Memory B cell (primary cell): ENCODE data around the gene FRS3.
"Not testable (repeated sequence)": the region's sequence is repeated elsewhere in the genome, so short reads cannot be mapped to it uniquely, and the experiment has no call there.

Experiments
- ATAC-seq: fragments of 150-1000 bp; cut with Tn5 transposase; 2 replicates; pipeline ENCODE4 v1.10.0; 2021; ENCODE audit warnings: low read depth, mild to moderate bottlenecking, moderate library complexity
- DNase-seq, 2 donors: peaks; one replicate each; pipeline ENCODE4 v3.0.0; 2022; ENCODE audit warnings: low spot score in 2 of 2
- H3K27ac Mint-ChIP-seq: one replicate; pipeline ENCODE4 v1.8.0; 2022; ENCODE audit warnings: mild to moderate bottlenecking, moderate library complexity, mixed read lengths
- H3K27me3 Mint-ChIP-seq: one replicate; pipeline ENCODE4 v1.8.0; 2022; ENCODE audit warnings: mixed read lengths
- H3K36me3 Mint-ChIP-seq: one replicate; pipeline ENCODE4 v1.8.0; 2022; ENCODE audit warnings: mild to moderate bottlenecking, mixed read lengths
- H3K4me1 Mint-ChIP-seq: one replicate; pipeline ENCODE4 v1.8.0; 2022; ENCODE audit warnings: mixed read lengths
- H3K4me3 Mint-ChIP-seq: one replicate; pipeline ENCODE4 v1.8.0; 2022; ENCODE audit warnings: mild to moderate bottlenecking, moderate library complexity, mixed read lengths
- H3K9me3 Mint-ChIP-seq: one replicate; pipeline ENCODE4 v1.8.0; 2022; ENCODE audit warnings: mixed read lengths

FRS3 gene

DNA sequence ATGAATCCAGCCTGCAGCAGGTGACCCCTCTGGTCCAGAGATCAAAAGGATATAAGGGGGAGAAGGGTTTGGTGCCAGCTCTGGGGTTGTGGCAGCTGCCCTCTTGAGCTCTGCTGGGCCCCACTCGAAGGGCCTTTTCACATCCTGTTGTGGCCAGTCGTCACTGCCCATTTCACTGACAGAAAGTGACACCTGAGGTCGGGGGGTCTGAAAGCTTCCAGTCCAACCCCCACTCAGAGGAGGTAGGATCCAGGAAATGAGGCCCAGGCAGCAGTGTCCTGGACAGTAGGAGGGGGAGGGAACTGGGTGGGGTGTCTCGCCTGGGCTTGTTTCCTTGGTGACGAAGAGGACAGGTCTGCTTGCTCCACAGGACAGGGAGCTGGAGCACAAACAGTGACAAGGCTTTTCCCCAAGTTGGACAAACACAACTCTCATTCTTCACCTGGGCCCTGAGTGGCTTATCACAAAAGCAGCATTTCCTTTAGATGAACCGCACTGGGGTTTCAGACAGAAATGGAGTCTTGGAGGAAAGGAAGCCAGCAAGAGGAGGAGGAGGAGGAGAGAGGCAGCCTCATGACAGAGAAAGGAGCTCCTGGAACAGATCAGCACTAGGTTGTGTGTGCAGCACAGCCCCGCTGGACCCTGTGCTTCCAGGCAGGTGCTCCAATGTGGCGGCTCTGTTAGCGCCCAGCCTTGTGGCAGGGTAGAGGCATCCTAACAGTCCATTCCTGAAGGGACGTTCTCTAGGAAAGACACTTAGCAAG is 11.0 kb downstream of the FRS3 start:
- Mint-ChIP-seq H3K4me1 (no peaks in the 10 kb centered on the region), H3K27me3 (no peaks in the 10 kb centered on the region), H3K9me3 (no peaks in the 10 kb centered on the region), H3K27ac (no peak overlapping the region), H3K4me3 (no peak overlapping the region), H3K36me3 (peaks cover 10% of the 10 kb centered on the region)
- DNase-seq (no peak), ATAC-seq (no peak)

DNA sequence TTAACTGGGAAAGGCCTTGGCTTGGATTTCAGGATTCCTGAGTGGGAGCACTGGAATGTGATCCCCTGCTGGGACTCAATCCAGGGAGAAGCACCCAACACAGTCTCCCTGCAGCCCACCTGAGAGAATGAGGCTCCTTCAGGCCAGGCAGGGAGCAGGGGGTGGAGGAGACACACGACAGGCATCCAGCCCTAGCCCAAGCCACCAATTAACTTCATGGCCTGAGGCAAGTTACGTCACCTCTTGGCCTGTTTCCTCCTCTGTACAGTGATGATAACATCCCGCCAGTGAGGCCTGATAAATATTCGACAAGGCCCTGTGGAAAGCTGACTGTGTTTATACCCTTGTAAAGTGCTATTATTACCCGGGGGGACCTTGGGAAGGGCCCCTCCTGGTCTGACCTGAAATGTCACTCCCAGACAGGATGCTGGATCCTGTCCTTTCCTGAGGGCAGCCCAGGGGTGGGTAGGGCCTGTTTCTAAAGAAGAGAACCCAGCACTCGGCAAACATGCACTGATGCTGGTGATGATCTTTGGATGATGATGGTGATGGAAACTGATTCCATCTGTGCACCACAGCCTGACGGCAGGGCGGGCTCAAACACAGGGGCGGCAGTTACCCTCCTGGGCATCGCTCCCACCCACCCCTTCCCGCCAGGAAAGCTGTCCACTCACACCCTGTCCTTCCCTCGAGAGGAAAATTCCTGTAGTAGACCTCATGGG is 12.4 kb downstream of the FRS3 start:
- peaks cover 2% of the 10 kb centered on the region for H3K27me3 Mint-ChIP-seq

DNA sequence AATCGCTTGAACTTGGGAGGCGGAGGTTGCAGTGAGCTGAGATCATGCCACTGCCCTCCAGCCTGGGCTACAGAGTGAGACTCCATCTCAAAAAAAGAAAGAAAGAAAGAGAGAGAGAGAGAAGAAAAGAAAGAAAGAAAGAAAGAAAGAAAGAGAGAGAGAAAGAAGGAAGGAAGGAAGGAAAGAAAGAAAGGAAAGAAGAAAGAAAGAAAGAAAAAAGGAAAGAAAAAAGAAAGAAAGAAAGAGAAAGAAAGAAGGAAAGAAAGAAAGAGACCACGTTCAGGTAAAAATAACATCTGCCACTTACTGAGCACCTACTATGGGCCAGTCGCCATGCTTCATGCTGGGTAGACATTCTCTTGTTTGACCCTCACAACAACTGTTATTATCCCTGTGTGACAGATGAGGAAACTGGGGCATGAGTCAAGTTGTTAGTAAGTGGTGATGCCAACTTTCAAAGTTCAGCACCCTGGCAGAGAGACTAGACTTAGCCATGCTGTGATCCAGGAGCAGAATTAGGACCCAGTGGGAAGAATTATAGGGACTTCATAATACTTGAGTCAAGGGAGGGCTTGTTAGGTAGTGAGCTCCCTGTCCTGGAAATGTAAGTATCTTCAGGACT is 13.5 kb downstream of the FRS3 start:
- not testable (repeated sequence) for H3K36me3 Mint-ChIP-seq

More for the DNA sequence above, 12.4 kb downstream of the FRS3 start:
- ATAC-seq (no peak), DNase-seq (no peak)
- Mint-ChIP-seq H3K4me3 (no peak overlapping the region), H3K4me1 (no peaks in the 10 kb centered on the region), H3K9me3 (no peaks in the 10 kb centered on the region), H3K27ac (no peak overlapping the region), H3K36me3 (peaks cover 6% of the 10 kb centered on the region)

DNA sequence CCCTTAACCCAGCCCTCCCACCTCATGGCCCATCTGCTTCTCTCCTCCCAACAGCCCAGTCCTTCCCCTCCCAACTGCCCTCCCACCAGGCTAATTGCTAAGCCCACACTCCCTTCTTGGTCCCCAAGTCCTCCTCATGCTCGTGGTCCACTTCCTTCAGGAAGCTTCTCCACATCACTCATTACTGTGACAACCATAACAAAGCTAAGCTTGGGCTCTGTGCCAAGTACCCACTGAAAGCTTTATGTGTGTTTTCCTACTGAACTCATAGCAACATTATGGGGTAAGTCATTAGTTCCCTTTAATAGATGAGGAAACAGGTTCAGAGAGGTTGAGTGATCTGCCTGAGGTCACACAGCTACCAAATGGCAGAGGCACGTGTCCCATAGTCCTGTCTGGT is 16.2 kb downstream of the FRS3 start:
- no peaks in the 10 kb centered on the region for H3K36me3 Mint-ChIP-seq
- ATAC-seq (no peak), DNase-seq (no peak)
- no peak overlapping the region for H3K27ac Mint-ChIP-seq
- H3K27me3 Mint-ChIP-seq: peaks cover 4% of the 10 kb centered on the region
- no peaks in the 10 kb centered on the region for H3K4me1 Mint-ChIP-seq
- no peak overlapping the region for H3K4me3 Mint-ChIP-seq
- H3K9me3 Mint-ChIP-seq: no peaks in the 10 kb centered on the region

More for the DNA sequence above, 13.5 kb downstream of the FRS3 start:
- H3K27me3 Mint-ChIP-seq, ATAC-seq, H3K9me3 Mint-ChIP-seq, H3K4me1 Mint-ChIP-seq, DNase-seq, H3K27ac Mint-ChIP-seq, H3K4me3 Mint-ChIP-seq: not testable (repeated sequence)

DNA sequence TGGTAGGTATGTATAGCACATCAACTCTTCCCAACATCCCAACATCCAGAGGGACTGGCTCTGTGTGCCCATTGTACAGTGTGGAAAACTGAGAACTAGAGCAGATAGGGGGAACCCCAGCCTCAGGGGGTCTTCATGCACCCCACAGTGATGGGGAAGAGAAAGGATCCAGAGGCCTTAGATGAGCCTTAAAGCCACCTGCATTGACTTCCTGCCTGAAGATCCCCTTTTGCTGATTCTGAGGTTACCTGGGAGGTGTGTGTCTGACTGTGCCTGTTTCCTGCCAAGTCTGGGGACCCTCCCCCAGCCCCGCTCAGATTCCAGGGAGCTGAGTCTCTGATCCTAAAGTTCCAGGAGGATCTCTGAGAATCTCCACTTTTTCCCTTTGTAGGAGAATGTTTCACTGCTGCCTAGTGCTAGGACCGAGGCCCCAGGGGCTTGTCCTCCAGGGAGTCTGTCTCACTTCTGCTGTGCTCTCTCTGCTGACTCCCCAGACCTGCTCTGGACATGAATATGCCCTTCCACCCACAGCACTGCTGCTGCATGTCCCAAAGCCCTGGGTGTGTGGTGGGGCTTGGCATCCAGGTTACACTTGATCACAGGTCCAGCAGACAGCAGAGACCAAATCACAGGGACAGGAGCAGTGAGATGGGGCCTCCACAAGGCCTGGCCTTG is 19.7 kb downstream of the FRS3 start:
- no peak overlapping the region for H3K27ac Mint-ChIP-seq
- no peaks in the 10 kb centered on the region for H3K9me3 Mint-ChIP-seq
- H3K27me3 Mint-ChIP-seq: peaks cover 4% of the 10 kb centered on the region

DNA sequence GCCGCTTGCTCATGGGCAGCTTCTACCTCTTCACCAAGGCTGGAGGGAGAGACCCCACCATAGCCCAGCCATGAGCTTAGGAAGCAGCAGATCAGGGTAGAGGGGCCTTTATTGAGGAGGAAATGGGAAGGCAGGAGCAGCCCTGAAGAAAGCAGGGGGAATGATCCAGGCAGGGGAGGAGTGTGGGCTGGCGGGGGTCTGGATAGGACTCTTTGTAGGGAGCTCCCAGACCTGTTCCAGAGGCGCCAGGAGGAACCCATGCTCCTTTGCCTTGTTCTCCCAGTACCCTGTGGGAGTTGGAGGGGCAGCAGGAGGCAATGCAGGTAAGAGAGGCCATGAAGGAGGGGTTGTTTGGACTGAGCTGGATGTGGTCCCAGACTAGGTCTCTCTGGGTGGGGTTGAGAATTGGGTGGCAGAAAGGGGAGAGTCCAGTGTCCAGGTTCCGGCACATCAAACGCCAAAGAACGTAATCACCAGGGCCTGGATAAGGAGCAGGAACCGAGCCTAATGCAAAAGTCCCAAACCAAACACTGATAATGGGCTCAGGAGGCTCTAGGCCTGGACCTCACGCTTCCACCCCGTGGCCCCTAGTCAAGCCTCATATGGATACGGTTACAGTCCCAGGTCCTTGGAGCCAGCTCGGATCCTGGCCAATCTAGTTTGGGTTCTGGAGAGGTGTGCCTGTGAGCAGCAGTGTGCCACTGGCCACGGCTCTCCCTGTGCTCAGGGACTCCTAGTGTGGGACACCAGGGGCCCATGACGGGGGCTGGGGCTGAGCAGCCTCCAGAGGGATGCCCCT is 20.4 kb downstream of the FRS3 start:
- H3K9me3 Mint-ChIP-seq: no peaks in the 10 kb centered on the region
- H3K36me3 Mint-ChIP-seq: no peaks in the 10 kb centered on the region
- no peak overlapping the region for H3K4me3 Mint-ChIP-seq
- no peak overlapping the region for H3K27ac Mint-ChIP-seq
- no peak for ATAC-seq
- no peak for DNase-seq
- H3K27me3 Mint-ChIP-seq: peaks cover 7% of the 10 kb centered on the region
- H3K4me1 Mint-ChIP-seq: no peaks in the 10 kb centered on the region

More for the DNA sequence above, 19.7 kb downstream of the FRS3 start:
- no peaks in the 10 kb centered on the region for H3K4me1 Mint-ChIP-seq
- no peak overlapping the region for H3K4me3 Mint-ChIP-seq
- ATAC-seq: no peak
- H3K36me3 Mint-ChIP-seq: no peaks in the 10 kb centered on the region
- DNase-seq: no peak

DNA sequence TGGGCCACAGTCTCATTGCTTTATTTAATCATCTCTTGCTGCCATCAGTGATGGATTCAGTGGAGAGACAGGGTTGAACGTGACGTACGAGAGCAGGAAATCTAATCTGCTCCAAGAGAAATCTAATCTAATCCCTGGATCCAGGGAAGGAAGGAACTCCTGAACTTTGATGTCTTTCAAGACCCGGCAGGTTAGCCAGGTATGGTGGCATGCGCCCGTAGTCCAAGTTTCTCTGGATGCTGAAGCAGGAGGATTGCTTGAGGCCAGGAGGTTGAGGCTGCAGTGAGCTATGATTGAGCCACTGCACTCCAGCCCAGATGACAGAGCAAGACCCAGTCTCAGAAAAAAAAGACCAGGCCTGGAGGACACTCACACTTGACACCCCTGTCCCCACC is 21.1 kb downstream of the FRS3 start:
- Mint-ChIP-seq H3K9me3 (no peaks in the 10 kb centered on the region), H3K4me3 (no peak overlapping the region), H3K36me3 (no peaks in the 10 kb centered on the region), H3K4me1 (no peaks in the 10 kb centered on the region), H3K27me3 (peaks cover 8% of the 10 kb centered on the region), H3K27ac (no peak overlapping the region)
- DNase-seq (no peak), ATAC-seq (no peak)

DNA sequence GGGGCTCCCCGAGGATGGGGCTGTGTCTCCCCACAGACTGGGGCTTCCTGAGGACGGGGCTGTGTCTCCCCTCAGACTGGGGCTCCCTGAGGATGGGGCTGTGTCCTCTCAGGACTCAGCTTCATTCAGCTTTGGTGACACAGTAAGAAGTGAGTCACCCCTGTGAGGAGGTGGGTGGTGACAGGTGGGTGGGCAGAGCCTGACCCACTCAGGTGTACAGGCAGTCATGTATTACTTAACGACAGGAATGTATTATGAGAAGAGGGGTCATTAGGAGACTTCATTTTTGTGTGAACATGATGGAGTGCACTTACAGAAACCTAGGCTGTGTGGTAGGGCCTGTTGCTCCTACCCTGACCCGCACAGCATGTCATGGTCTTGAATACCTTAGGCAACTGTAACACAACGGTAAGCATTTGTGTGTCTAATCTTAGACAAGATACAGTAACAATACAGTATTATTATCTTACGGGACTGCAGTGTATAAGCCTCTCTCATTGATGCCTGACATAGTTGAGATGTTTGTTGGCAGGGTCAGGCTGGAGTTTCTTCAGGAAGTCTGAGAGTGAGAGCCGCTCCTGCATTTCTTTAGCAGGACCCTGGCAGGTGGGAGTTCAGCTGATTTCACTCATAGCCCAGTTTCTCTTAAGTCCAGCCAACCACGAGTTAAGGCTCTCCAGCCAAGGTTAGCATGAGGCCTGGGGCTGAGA is 21.6 kb downstream of the FRS3 start:
- Mint-ChIP-seq H3K36me3 (no peaks in the 10 kb centered on the region), H3K9me3 (no peaks in the 10 kb centered on the region), H3K4me1 (no peaks in the 10 kb centered on the region), H3K4me3 (no peak overlapping the region), H3K27ac (no peak overlapping the region), H3K27me3 (peaks cover 9% of the 10 kb centered on the region)
- ATAC-seq (no peak), DNase-seq (no peak)

DNA sequence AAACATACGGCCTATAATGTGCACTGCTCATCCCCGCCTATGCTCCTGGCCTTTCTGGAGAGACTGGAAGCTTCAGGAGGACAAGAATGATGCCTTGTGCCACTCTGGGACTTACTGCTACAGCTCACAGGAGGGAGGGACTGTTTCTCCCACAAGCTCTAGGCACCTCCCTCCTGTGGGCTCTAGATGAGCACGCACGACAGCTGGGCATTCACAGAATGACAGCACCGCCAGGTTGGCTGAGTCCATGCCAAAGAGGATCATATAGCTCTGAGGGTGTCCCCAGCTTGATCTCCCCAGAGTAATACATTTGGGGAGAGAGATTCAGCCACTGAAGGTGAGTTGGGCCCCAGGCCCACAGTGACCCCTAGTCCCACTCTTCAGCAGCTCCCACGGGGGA is 22.4 kb downstream of the FRS3 start:
- no peaks in the 10 kb centered on the region for H3K36me3 Mint-ChIP-seq
- peaks cover 9% of the 10 kb centered on the region for H3K27me3 Mint-ChIP-seq
- ATAC-seq (no peak), DNase-seq (no peak)
- no peak overlapping the region for H3K4me3 Mint-ChIP-seq
- no peaks in the 10 kb centered on the region for H3K9me3 Mint-ChIP-seq
- no peak overlapping the region for H3K27ac Mint-ChIP-seq
- H3K4me1 Mint-ChIP-seq: no peaks in the 10 kb centered on the region

DNA sequence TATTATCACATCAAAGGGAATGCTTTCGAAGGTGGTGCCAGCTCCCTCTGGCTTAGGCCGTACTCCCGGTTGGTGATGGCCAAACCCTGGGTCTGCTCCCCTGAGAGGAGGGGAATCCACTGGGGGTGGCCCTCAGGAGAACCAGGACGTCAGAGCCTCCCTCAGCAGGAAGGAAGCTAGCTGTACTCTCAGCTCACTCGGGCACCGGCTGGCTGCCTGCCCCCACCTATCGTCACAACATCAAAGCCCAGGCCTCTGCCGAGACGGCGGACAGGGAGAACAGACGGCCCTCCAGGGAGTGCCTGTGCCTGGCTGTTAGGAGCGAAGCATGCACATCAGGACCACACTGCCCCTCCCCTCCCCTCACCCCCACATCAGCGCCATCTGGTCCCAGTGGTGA is 23.3 kb downstream of the FRS3 start:
- Mint-ChIP-seq H3K27me3 (peaks cover 10% of the 10 kb centered on the region), H3K4me3 (no peak overlapping the region)
- DNase-seq: no peak

DNA sequence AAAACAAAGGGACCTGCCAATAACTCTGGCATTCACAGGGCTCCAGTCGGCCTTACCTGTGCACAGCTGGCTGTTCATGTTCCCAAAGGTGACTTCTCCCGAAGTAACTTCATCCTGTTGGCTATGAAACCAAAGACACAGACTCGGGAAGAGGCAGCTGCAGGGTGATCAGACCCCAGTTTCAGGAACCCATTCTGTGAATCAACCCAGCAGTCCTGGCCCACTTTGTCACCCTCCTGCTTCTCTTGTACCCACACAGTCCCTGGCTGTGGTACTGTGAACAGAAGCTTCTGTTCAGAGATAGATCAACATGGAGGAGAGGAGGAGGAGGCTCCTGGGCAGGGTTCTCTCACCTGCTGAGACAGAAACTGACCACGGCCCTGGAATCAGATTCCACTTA is 23.8 kb downstream of the FRS3 start:
- no peak overlapping the region for H3K27ac Mint-ChIP-seq
- H3K4me3 Mint-ChIP-seq: no peak overlapping the region
- no peaks in the 10 kb centered on the region for H3K9me3 Mint-ChIP-seq
- no peak for DNase-seq
- peaks cover 8% of the 10 kb centered on the region for H3K27me3 Mint-ChIP-seq
- no peak for ATAC-seq
- H3K4me1 Mint-ChIP-seq: no peaks in the 10 kb centered on the region
- H3K36me3 Mint-ChIP-seq: no peaks in the 10 kb centered on the region

More for the DNA sequence above, 23.3 kb downstream of the FRS3 start:
- Mint-ChIP-seq H3K36me3 (no peaks in the 10 kb centered on the region), H3K9me3 (no peaks in the 10 kb centered on the region), H3K4me1 (no peaks in the 10 kb centered on the region), H3K27ac (no peak overlapping the region)
- ATAC-seq: no peak

DNA sequence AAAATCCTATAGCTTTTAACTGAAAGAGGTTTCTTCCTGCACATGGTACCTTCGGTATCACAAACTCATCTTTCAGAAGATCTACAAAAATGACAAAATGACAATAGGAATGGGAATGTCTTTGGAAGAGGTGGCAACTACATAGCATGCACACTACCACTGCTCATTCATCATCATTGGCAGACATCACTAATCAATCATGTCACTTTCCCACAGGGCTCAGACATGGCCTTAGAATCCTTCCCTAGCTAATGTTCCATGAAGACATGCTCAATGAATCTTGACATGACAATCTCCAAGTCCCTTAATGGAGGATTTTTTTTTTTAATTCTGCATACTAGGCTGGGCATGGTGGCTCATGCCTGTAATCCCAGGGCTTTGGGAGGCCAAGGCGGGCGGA is 29.3 kb downstream of the FRS3 start:
- ATAC-seq: no peak
- Mint-ChIP-seq H3K27ac (no peak overlapping the region), H3K4me1 (no peaks in the 10 kb centered on the region), H3K27me3 (peaks cover 10% of the 10 kb centered on the region), H3K4me3 (no peak overlapping the region), H3K36me3 (no peaks in the 10 kb centered on the region), H3K9me3 (no peaks in the 10 kb centered on the region)
- no peak for DNase-seq

DNA sequence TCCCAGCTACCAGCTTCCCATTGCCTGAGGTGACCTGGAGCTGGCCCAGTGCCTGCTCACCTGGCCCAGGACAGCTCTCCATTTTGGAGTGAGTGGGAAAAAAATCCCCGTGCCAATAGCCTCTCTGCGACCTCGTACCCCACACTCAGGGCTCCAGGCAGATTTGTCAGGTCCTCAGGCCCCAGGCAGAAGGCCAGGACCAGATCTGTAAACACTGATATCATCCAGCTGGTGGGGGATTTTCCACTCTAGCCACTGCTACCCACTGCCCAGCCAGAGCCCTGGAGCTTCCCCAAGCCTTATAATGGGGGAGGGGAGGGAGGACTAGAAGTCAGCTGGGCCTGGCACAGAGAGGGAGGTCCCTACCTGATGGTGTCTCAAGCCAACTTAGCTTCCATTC is 31.2 kb downstream of the FRS3 start:
- no peak for ATAC-seq
- Mint-ChIP-seq H3K4me3 (no peak overlapping the region), H3K27ac (no peak overlapping the region), H3K27me3 (peaks cover 9% of the 10 kb centered on the region), H3K9me3 (no peaks in the 10 kb centered on the region), H3K36me3 (no peaks in the 10 kb centered on the region), H3K4me1 (peaks cover 3% of the 10 kb centered on the region)
- DNase-seq: no peak
